Gastroesophageal sphincter (tissue), 3 donors: Measurements from ENCODE around the gene ANXA11.

ENCODE experiments used
- CTCF ChIP-seq, 4 experiments: fragments of 200-600 bp in 2 of 4; fragments of 450-650 bp in 2 of 4; sonication (generic) in 1 of 4; IDR thresholded peaks; one replicate each; pipeline ENCODE4 v1.5.1; 2017 to 2019; ENCODE audit warnings: antibody characterized with exemption in 4 of 4, mild to moderate bottlenecking in 2 of 4, moderate library complexity in 2 of 4
- EP300 ChIP-seq: sonication (generic); formaldehyde crosslinking; IDR thresholded peaks from one replicate; pipeline ENCODE4 v1.6.1; 2017; ENCODE audit warnings: antibody characterized with exemption, mild to moderate bottlenecking
- POLR2AphosphoS5 ChIP-seq: sonication (generic); formaldehyde crosslinking; IDR thresholded peaks from one replicate; pipeline ENCODE4 v1.6.1; 2017; ENCODE audit warnings: antibody characterized with exemption

GRCh38 chr10:80155696-80156215 is 49.6 kb downstream of the ANXA11 start:
- TF ChIP-seq CTCF (IDR thresholded peaks at IDR 0.05) (no peak), EP300 (no peak), POLR2AphosphoS5 (no peak)
